ENCODE results near the gene NSMF.

GRCh38 chr9:137478962-137479861, 20.1 kb upstream of the NSMF start:
- TF ChIP-seq CTCF (IDR thresholded peaks at IDR 0.05) (no peak), ZFX (IDR thresholded peaks at IDR 0.05; ENCODE audit: borderline replicate concordance) (no peak)

All from 22Rv1 (cell line).